NCI-H1436 (cell line): ENCODE data around the gene ZC3H7B.

ENCODE experiments used
- DNase-seq: peaks from one replicate; lab custom pipeline; 2025; lab: John Stamatoyannopoulos, UW

Gene ZC3H7B

GRCh38 chr22:41356430-41357028 is 55.2 kb downstream of the ZC3H7B start:
- DNase-seq = no peak

DNA sequence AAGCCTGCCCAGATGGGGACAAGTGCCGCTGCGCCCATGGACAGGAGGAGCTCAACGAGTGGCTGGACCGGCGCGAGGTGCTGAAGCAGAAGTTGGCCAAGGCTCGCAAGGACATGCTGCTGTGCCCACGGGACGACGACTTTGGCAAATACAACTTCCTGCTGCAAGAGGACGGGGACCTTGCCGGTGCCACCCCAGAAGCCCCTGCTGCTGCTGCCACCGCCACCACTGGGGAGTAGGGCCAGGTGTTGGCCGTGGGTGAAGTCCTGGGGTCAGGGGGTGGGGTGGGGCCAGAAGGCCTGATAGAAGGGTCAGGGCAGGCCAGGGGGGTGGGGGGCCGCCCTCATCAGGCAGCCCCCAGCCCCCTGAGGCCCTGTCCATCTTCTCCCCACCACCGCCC is 55.9 kb downstream of the ZC3H7B start:
- no peak for DNase-seq

DNA sequence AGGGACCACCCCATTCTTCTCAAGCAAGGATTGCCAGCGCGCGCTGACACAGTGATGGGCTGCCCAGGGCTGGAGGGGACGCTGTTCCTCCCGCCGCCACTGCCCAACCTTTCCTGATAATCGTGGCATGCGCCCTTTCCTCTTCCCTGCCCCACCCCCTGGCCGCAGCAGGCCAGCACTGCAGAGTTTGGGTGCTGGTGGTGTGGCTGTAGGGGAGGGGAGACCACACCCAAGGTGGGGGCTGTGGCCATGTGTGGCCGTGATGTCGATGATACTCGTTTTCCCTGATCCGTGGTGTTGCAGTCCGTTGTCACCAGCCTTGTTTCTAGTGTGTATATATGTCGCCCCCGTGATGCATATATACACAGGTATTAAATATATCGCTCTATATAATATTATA is 57.6 kb downstream of the ZC3H7B start:
- DNase-seq = no peak

GRCh38 chr22:41359376-41359775 is 58.1 kb downstream of the ZC3H7B start:
- DNase-seq = no peak

- DNase-seq = no peak
Observed at GRCh38 chr22:41360126-41360525, 58.8 kb downstream of the ZC3H7B start.

- no peak for DNase-seq
Observed at GRCh38 chr22:41361716-41362310, 60.5 kb downstream of the ZC3H7B start.

- no peak for DNase-seq
Observed at GRCh38 chr22:41362615-41363014, 61.3 kb downstream of the ZC3H7B start.

GRCh38 chr22:41364233-41364632 is 62.9 kb downstream of the ZC3H7B start:
- no peak for DNase-seq

DNA sequence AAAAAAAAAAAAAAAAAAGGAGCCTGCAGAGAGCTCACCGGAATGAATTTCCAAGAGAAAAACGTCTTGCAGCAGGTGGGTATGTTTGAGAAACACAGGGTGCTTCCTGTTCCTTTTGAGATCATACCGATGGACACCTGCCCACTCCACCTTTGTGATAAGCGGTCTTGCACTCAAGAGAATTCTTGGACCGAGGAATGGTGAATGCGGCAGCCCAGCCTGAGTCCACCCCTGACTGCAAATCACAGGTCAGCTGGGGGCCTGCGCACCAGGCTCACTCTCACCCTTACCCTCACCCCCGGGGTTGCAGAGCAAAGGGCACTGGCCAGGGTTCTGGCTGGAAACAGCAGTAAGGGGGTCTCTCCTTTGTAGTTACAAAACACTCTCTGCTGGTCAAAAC is 63.6 kb downstream of the ZC3H7B start:
- DNase-seq = no peak

DNA sequence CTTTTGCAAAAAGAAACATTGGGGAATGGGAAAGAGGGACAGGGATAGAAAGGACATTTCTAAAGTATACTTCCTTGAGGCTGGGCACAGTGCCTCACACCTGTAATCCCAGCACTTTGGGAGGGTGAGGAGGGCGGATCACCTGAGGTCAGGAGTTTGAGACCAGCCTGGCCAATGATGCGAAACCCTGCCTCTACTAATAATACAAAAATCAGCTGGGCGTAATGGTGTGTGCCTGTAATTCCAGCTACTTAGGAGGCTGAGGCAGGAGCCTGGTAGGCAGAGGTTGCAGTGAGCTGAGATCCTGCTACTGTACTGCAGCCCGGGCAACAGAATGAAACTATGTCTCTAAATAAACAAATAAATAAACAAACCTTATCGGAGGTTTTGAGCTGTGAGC is 64.1 kb downstream of the ZC3H7B start:
- no peak for DNase-seq

GRCh38 chr22:41366323-41367029 is 65.2 kb downstream of the ZC3H7B start:
- DNase-seq = no peak

DNA sequence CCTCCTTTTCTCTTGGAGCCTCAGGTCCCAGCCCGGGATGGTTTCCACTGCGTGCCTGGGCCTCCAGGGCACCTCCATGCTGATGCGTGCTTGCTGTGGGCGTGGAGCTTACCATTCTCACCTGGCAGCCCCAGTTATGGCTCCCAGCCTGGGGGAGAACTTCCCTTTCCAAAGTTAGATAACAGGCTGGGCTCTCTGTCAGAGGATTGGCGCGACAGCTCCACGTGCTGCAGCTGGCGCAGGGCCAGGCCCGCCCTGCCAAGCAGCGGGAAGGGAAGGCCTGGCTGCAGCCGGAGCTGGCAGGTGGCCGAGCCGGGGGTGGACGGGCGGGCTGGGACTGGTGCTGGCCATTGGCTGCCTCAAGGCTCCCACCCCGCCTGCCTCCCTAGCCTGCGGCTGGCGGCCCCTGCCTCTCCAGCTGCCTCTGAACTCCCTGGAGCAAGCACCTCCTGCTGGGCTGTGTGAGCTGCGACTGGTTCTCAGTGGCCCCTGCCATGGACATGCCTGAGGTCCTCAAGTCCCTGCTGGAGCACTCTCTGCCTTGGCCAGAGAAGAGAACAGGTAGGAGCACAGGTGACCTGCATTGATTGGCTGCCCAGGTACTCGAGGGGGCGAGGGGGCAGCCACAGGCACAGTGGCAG is 65.8 kb downstream of the ZC3H7B start:
- peak; percentile 73 for DNase-seq

GRCh38 chr22:41367680-41368542 is 66.6 kb downstream of the ZC3H7B start:
- peak; percentile 12 for DNase-seq

DNA sequence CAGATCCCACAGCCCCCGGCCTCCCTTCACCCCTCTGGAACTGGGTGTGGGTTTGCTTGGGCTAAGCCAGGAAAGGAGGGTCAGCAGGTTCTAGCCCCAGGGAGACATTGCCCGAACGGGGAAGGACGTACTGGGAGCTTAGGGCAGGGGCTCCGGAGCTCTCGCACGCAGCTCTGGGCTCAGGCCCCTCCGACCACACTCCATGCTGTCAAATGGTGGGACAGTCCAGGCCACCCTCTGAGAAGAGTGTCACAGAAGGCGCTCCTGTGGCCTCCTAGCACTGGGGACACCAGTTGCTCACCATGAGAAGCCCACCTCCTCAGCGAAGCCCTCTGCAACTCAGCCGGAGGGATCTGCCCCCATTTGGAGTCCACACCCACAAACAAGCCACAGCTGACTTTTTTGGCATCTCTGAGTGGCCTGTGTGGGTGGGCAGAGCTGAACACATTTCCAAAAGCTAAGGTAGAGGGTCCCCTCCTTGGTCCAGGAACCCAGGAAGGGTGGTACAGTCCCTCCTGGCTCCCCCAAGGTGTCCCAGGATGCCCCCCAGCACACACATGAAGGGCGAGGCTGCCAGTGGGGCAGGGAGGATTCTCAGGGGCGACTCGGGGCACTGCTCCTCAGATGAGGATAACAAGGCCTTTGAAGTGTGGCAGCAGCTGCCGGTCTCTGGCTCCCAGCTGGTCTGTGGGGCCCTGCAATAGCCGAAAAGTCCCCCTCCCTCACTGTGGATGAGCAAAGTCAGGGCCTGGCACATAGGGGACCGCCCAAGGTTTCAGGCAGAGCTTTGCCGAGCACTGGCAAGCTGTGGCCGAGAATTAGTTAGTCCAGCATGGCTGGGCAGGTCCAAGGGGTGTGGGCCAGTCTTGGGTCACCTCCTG is 67.5 kb downstream of the ZC3H7B start:
- DNase-seq = no peak

DNA sequence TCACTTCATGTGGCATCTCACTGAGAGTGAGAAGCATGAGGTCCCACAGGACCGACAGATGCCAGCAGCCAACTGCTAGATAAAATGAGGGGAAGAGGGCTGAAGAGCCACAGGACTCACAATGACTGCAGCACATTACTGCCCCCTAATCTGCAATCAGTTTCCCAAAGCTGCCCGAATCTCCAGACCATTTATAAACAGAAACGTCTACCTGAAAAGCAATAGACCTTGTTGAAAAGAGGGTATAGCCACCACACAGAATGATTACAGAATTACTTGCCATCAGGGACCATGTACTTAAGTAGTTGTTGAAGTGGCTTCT is 68.1 kb downstream of the ZC3H7B start:
- DNase-seq = peak; percentile 37

GRCh38 chr22:41369837-41370236 is 68.5 kb downstream of the ZC3H7B start:
- DNase-seq = no peak

DNA sequence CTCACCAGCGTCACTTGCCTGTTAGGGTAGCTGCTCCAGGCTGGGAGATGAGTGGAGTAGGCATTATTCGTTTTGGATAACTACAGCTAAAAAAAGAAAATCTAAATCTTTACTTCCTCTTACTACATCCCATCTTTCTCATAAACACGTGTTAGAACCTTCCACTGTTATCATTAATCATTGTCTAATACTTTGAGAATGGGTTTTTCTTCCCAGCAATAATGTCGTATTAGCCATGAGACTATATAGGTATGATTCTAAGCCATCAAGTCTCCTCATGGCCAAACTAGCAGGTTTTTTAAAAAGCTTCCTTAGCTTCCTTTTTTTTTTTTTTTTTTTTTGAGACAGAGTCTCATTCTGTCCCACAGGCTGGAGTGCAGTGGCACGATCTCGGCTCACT is 76.5 kb downstream of the ZC3H7B start:
- no peak for DNase-seq

- DNase-seq = no peak
Observed at GRCh38 chr22:41380993-41381328, 79.6 kb downstream of the ZC3H7B start.

GRCh38 chr22:41381329-41382097 is 80.2 kb downstream of the ZC3H7B start, which contains the start of gene TEF:
TEF (plus strand) TSS chr22:41381942; CDS start chr22:41382045, 103 bp downstream.
- DNase-seq = peak; percentile 99

DNA sequence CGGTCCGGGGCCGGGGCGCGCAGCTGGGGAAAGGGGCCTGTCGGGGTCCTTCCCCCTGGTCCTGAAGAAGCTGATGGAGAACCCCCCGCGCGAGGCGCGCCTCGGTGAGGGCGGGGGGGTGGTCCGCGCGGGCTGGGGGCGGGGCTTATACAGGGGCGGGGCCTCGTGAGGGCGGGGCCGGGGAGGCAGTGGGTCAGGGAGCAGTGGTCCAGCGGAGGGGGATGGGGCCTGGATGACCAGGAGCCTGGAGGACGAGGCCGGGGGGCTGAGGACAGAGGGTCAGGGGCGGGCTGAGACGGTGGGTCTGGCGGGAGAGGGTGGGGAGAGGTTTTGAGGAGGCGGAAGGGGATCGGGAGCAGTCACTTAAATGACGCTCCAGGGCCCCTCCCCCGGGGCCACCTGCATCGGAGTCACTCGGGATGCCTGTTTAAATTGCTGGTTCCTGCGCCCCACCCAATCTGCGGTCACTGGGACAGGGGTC is 80.8 kb downstream of the ZC3H7B start:
- peak; percentile 68 for DNase-seq
